ENCODE measurements around the gene CLTB. TPM values are rescaled to one million over a fixed set of nuclear protein-coding genes. Genes with fewer than 3 reads are reported as not detected.

CLTB gene
- total and polyA plus RNA-seq, 2 of the 8 experiments (the other 6 are each of a cell fraction or from before 2014, with no cell fraction given) = 25.9 to 34.9 TPM

DNA sequence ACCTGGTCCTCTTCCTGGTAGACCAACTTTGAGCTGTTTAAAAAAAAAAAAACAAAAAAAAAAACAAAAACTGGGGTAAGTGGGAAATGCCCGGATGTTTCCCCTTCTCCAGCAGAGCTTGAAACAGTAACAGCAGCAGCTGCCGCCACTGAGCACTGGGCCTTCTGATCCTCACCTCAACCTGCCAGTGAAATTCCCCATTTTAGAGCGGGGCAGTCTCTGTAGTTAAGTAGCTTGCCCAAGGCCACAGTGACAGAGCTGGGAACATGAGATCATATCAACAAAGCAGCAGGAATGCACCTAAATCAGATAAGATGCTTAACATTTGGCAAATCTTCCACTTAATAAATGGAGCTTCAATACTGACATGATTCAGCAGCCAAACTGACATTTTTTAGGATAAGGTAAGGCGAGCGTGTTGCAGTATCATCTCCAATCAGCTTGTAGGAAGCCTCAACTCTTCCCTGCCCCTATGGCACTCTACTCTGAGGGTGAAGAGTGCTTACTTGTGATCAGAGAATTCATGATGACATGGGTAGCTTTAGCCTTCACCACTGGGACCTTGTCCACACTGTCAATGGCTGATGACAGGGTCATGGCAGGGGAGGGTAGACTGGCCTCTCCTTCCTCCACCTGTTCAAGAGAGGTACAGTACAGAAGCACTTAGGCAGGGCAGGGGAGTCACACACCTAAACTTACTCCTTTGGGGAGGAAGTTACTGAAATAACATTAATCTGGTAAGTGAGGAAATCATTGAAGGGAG is 64.0 kb downstream of the CLTB start:
- no peak overlapping the region for H3K27ac ChIP-seq (ENCODE audit: low read depth, low read length)
- peaks cover 17% of the 10 kb centered on the region for H3K79me1 ChIP-seq (ENCODE audit: low read depth, low read length)
- peaks cover 23 to 86% (median 58%) of the 10 kb centered on the region in 4 experiments for H3K36me3 ChIP-seq (ENCODE audit: control insufficient read depth in 2 of 4, insufficient read depth in 4 of 4, low read length in 3 of 4)
- H3K27me3 ChIP-seq (replicated peaks in 1 of 4; ENCODE audit: control insufficient read depth in 3 of 4, extremely low read depth in 1 of 4, insufficient read depth in 3 of 4, low read length in 3 of 4) = no peaks in the 10 kb centered on the region
- no peak overlapping the region for H2BK120ac ChIP-seq (replicated peaks; ENCODE audit: low read depth, low read length)
- ChIA-PET CTCF (ENCODE audit: partially characterized antibody) (no interaction called here), POLR2A (ENCODE audit: partially characterized antibody) (interaction anchor here (0.5 to 0.9 kb wide), 2 partner anchors 8 to 17 kb away, joined by 3 read pairs; no protein-coding TSS in a partner anchor)
- H4K91ac ChIP-seq (replicated peaks; ENCODE audit: insufficient read length, low read length) = no peak overlapping the region
- peaks cover 11 to 30% of the 10 kb centered on the region in 2 experiments for H4K20me1 ChIP-seq (replicated peaks in 1 of 2; ENCODE audit: control insufficient read depth in 1 of 2, insufficient read depth in 2 of 2, low read length in 2 of 2)
- H3K18ac ChIP-seq (ENCODE audit: extremely low read depth, low read length) = no peak overlapping the region
- no peaks in the 10 kb centered on the region for H3K9me3 ChIP-seq (ENCODE audit: insufficient read depth in 2 of 2, low read depth in 1 of 2, low read length in 1 of 2)
- no peak overlapping the region for H3K4ac ChIP-seq (replicated peaks; ENCODE audit: insufficient read length, low read depth, low read length)
- no peak overlapping the region for H2BK15ac ChIP-seq (ENCODE audit: low read length)
- H2BK5ac ChIP-seq (ENCODE audit: low read depth, low read length) = no peak overlapping the region
- no peak overlapping the region for H3K4me3 ChIP-seq (ENCODE audit: extremely low read depth in 1 of 4, insufficient read depth in 2 of 4, low read depth in 3 of 4, low read length in 4 of 4)
- H3K9ac ChIP-seq (replicated peaks in 1 of 4; ENCODE audit: extremely low read depth in 1 of 4, low read depth in 3 of 4, low read length in 3 of 4) = no peak overlapping the region
- peaks cover 4 to 51% of the 10 kb centered on the region in 2 experiments for H3K79me2 ChIP-seq (ENCODE audit: control insufficient read depth in 1 of 2, insufficient read depth in 2 of 2, low read length in 2 of 2)
- no peak overlapping the region for H4K5ac ChIP-seq (ENCODE audit: insufficient read length, low read depth, low read length)
- no peak overlapping the region for H4K8ac ChIP-seq (ENCODE audit: extremely low read depth, insufficient read depth, low read length)
- H2AK5ac ChIP-seq (ENCODE audit: low read depth, low read length) = no peak overlapping the region
- no peak for DNase-seq (ENCODE audit: low read depth in 1 of 2, low spot score in 2 of 2)
- H2BK12ac ChIP-seq (ENCODE audit: low read depth, low read length) = no peak overlapping the region
- FAIRE-seq = no peak
- no peaks in the 10 kb centered on the region for H3K4me1 ChIP-seq (replicated peaks in 1 of 4; ENCODE audit: control insufficient read depth in 3 of 4, insufficient read depth in 4 of 4, low read length in 3 of 4)
- no peak overlapping the region for H3K56ac ChIP-seq (replicated peaks; ENCODE audit: insufficient read length, low read depth, low read length)
- H3K14ac ChIP-seq (ENCODE audit: insufficient read length) = no peak overlapping the region
- WGBS, 2 experiments (ENCODE audit: extremely low coverage in 1 of 2, insufficient coverage in 1 of 2, insufficient read length in 1 of 2, insufficient replicate concordance in 2 of 2, low coverage in 1 of 2, low lambda C conversion rate in 2 of 2, missing lambda C conversion rate in 1 of 2) = 88% methylated on average over 5 of the region's 5 CpGs; no CpG with 5 or more reads in 1 of the 2 experiments
- H3K4me2 ChIP-seq (ENCODE audit: insufficient read depth in 1 of 2, low read depth in 2 of 2, low read length in 2 of 2) = no peak overlapping the region
- H3K23ac ChIP-seq (ENCODE audit: insufficient read length) = no peak overlapping the region
- H2BK20ac ChIP-seq (ENCODE audit: low read length) = no peak overlapping the region
- no peaks in the 10 kb centered on the region for H3K23me2 ChIP-seq (ENCODE audit: low read depth, low read length)
- no peak overlapping the region for H2AFZ ChIP-seq (ENCODE audit: low read length)
- TF ChIP-seq RFX5 (IDR thresholded peaks at IDR 0.05; ENCODE audit: borderline replicate concordance, low read depth, low read length) (no peak), SP2 (IDR thresholded peaks at IDR 0.05; ENCODE audit: low read length) (no peak), TBP (IDR thresholded peaks at IDR 0.05; ENCODE audit: low read depth, low read length) (no peak), EP300 (IDR thresholded peaks at IDR 0.05; ENCODE audit: borderline replicate concordance in 1 of 2, low read depth in 2 of 2, low read length in 2 of 2) (no peak), KDM4A (IDR thresholded peaks at IDR 0.05; ENCODE audit: low read depth, low read length, severe bottlenecking) (no peak), BACH1 (IDR thresholded peaks at IDR 0.05; ENCODE audit: low read length) (no peak), HDAC6 (IDR thresholded peaks at IDR 0.05; ENCODE audit: low read depth, low read length) (no peak), JUND (IDR thresholded peaks at IDR 0.05; ENCODE audit: low read length) (no peak)
- TF ChIP-seq, protein P1, sequence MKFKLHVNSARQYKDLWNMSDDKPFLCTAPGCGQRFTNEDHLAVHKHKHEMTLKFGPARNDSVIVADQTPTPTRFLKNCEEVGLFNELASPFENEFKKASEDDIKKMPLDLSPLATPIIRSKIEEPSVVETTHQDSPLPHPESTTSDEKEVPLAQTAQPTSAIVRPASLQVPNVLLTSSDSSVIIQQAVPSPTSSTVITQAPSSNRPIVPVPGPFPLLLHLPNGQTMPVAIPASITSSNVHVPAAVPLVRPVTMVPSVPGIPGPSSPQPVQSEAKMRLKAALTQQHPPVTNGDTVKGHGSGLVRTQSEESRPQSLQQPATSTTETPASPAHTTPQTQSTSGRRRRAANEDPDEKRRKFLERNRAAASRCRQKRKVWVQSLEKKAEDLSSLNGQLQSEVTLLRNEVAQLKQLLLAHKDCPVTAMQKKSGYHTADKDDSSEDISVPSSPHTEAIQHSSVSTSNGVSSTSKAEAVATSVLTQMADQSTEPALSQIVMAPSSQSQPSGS (IDR thresholded peaks at IDR 0.05; ENCODE audit: low read length) = no peak
- TF ChIP-seq, protein P2, sequence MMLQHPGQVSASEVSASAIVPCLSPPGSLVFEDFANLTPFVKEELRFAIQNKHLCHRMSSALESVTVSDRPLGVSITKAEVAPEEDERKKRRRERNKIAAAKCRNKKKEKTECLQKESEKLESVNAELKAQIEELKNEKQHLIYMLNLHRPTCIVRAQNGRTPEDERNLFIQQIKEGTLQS (IDR thresholded peaks at IDR 0.05; ENCODE audit: insufficient read depth, low read depth, low read length) = no peak

Measured in H1 (cell line).